GM13976 (cell line): ENCODE results near the gene ZNF581.

Experiments
- DNase-seq: peaks from one replicate; pipeline ENCODE4 v3.0.0; 2012; ENCODE audit warnings: low spot score
- in situ Hi-C: fragments of 300-500 bp; cut with MboI; formaldehyde crosslinking; loops from one replicate; pipeline ENCODE4 v1.12.0; 2022; ENCODE audit warnings: low sequenced_read_pairs, mixed read lengths, inconsistent platforms; ENCODE audit not compliant: unreplicated experiment
- TF ChIP-seq, protein P1 (sequence below): IDR thresholded peaks from 2 replicates; pipeline ENCODE4 v1.5.1; 2012; ENCODE audit warnings: borderline replicate concordance, mild to moderate bottlenecking; ENCODE audit not compliant: insufficient read depth; ENCODE audit errors: extremely low read depth, missing control alignments, control extremely low read depth

The ZNF581 gene

GRCh38 chr19:55611300-55611982 is 32.0 kb upstream of the ZNF581 start:
- DNase-seq: no peak
- in situ Hi-C loops: no loop called here
- TF ChIP-seq, protein P1, sequence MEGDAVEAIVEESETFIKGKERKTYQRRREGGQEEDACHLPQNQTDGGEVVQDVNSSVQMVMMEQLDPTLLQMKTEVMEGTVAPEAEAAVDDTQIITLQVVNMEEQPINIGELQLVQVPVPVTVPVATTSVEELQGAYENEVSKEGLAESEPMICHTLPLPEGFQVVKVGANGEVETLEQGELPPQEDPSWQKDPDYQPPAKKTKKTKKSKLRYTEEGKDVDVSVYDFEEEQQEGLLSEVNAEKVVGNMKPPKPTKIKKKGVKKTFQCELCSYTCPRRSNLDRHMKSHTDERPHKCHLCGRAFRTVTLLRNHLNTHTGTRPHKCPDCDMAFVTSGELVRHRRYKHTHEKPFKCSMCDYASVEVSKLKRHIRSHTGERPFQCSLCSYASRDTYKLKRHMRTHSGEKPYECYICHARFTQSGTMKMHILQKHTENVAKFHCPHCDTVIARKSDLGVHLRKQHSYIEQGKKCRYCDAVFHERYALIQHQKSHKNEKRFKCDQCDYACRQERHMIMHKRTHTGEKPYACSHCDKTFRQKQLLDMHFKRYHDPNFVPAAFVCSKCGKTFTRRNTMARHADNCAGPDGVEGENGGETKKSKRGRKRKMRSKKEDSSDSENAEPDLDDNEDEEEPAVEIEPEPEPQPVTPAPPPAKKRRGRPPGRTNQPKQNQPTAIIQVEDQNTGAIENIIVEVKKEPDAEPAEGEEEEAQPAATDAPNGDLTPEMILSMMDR: no peak

- TF ChIP-seq, protein P1: no peak
- in situ Hi-C loops: no loop called here
- no peak for DNase-seq
Measured at GRCh38 chr19:55611983-55612645, 31.3 kb upstream of the ZNF581 start.

DNA sequence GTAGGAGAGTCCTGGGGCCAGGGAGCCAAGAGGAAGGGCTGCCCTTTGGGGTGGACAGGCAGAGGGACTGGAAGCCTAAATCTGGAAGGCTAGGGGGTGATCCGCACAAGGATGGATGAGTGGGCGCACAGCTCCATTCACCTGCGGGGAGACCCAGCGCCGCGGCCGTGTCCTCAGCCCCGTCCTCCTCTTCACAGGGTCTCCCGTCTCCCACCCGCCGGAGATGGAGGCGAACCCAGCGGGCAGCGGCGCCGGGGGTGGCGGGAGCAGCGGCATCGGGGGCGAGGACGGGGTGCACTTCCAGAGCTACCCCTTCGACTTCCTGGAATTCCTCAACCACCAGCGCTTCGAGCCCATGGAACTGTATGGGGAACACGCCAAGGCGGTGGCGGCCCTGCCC is 30.1 kb upstream of the ZNF581 start:
- no peak for DNase-seq
- TF ChIP-seq, protein P1: no peak

GRCh38 chr19:55613930-55614710 is 29.3 kb upstream of the ZNF581 start:
- DNase-seq: no peak
- in situ Hi-C loops: no loop called here
- TF ChIP-seq, protein P1: no peak

More for the DNA sequence above, 30.1 kb upstream of the ZNF581 start:
- in situ Hi-C loops: no loop called here

DNA sequence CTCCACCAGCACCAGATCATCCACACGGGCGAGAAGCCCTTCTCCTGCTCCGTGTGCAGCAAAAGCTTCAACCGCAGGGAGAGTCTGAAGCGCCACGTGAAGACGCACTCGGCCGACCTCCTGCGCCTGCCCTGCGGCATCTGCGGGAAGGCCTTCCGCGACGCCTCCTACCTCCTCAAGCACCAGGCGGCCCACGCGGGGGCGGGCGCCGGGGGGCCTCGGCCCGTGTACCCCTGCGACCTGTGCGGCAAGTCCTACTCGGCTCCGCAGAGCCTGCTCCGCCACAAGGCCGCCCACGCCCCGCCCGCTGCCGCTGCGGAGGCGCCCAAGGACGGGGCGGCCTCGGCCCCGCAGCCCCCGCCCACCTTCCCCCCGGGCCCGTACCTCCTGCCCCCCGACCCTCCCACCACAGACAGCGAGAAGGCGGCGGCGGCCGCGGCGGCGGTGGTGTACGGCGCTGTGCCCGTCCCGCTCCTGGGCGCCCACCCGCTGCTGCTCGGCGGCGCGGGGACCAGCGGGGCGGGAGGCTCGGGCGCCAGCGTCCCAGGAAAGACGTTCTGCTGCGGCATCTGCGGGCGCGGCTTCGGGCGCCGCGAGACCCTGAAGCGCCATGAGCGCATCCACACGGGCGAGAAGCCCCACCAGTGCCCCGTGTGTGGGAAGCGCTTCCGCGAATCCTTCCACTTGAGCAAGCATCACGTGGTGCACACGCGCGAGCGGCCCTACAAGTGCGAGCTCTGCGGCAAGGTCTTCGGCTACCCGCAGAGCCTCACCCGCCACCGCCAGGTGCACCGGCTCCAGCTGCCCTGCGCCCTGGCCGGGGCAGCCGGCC is 28.5 kb upstream of the ZNF581 start:
- DNase-seq: no peak
- TF ChIP-seq, protein P1: no peak
- in situ Hi-C loops: no loop called here

GRCh38 chr19:55615543-55616394 is 27.7 kb upstream of the ZNF581 start:
- DNase-seq: no peak
- in situ Hi-C loops: no loop called here
- TF ChIP-seq, protein P1: no peak
